T-helper 1 cell (primary cell): ENCODE results near the gene DACT3.

Source experiments
- DNase-seq, 5 donors: peaks; one replicate each; pipeline ENCODE4 v3.0.0-alpha.2; 2012 to 2020
- total RNA-seq, 4 donors: gene quantifications; one replicate each; lab custom pipeline; 2026; lab: John Stamatoyannopoulos, UW

Gene DACT3
- total RNA-seq, result 0 to 0.12 (median 0.04) reads per million in 4 donors

DNA sequence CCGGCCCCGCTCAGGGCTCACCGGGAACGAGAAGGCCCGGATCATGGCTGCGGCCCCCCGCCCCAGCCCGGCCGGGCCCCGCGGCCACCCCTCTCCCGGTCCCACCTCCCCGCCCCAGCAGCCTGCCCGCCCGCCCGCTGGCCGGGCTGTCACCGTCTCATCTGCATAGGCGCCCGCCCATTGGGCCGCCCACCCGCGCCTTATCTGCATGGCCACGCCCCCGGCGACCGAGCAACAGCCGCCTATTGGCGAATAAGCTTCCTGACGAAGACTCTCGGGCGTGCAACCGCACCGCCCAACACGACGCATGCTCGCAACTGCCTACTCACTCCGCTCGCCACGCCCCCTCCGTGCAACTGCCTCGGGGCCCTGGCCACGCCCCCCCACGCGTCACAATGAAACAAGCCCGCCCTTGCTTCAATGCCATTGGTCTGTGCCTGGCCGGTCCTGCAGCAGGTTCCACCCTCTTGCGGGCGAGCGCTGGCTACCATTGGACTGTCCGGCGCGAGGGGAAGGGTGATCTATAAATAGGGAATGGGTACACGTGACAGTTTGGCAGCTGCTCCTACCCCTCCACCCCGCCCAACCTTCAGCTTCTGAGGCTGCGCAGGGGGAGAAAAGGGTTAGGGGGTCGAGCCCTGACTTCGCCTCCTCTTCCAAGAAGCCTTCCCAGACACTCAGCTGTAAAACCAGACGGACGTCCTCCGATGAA, at the start of gene DACT3:
DACT3 (minus strand) TSS at position 163 of the 712 bp plus-strand sequence; CDS start at position 45, 118 bp downstream.
- peak; percentile 100 for DNase-seq

DNA sequence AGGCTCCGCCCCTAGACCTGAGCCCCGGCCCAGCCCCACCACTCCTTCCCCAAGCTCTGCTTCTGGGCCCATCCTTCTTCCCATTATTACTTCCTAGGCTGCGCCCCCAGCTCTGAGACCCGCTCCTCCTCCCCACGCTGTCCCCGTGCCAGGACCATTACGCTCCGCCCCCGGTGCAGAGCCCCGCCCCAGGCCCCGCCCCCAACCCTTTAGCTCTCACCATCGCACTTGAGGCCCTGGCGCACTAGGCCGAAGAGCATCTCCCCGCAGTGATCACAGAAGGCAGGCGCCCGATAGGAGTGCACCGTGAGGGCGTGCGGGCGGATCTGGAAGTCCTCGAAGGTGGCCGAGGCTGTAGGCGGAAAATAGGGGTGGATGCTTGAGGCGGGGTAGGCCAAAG, 49.7 kb upstream of the DACT3 start:
- DNase-seq, result no peak

DNA sequence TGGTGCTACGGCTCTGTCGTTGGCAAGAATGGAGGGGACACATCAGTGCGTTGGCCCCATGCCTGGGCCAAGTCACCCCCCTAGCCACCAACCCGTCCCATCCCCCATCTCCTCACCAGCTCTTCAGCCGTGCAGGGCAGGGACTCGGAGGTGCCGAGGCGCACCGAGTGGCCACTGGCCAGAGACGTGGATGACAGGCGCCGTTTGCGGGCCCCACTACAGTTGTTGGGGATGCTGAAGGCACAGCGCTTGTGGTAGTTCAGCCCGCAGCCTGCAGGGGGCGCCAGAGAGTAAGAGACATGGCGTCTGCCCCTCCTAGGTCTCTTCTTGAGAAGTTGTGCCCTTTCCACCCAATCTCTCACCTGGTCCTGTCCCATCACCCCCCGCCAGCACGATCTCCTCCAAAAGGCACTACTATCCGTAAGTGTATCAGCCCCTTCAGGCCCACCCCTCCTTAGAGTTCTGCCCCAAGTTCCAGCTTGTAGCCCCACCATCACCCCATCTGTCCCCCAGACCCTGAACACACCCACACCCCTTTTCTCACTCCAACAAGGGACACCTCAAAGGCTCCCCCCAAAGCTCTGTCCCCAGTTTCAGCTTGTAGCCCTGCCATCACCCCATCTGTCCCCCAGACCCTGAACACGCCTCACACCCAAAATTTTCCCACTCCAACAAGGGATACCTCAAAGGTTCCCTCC, 43.5 kb upstream of the DACT3 start:
- peak; percentile 62 to 87 (median 71) for DNase-seq

DNA sequence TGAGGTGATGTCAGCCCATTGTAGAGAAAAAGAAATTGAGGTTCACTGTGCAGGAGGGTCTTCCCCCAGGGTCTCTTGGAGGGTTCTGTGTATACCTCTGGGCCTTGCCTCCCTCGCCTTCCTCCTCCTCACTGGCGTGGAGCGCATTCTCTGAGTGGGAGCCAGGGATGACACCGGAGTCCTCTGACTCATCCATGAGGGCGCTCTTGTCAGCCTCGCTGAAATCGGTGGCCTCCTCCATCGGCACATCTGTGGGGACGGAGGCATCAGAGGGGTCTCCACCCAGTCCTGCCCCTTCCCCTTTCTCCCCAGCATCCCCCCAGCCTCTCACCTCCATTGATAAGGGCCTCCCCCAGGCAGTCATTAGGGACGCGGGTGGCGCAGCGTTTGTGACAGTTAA, 39.7 kb upstream of the DACT3 start:
- DNase-seq, result no peak

DNA sequence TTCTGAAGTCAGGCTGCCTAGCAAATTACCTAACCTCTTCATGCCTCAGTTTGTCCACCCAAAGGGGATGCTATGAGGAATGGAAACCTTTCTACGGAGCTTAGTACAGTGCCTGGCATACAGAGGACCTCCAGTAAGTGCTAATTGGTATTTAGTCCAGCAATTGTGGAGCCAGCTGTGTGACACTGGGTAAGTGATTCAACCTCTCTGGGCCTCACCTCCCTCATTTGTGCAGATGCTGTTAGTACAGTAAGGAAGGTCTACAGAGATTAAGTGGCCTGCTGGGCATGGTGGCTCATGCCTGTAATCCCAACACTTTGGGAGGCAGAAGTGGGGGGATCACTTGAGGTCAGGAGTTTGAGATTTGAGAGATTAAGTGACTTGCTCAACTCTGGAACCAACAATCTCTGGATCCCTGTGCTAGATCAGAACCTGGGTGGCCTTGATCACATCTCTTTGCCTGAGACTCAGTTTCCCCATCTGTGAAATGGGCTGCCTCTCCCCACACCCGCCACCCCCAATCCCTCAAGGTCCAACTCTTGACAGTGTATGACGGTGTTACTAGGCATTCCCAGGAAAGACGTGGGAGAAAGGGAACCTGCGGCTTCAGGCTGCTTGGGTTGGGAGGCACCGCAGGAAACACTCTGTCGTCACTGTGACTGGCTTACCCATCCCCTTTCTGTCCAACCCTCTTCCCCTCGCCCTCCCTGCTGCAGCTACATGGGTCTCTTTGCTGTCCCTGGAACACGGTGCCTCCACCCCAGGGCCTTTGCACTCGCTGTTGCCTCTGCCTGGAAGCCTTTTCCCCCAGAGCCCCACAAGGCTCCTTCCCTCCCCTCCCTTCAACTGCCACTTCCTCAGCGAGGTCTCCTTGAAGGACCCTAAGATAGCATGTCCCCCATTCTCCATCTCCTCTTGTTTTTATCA, 37.7 kb upstream of the DACT3 start:
- no peak for DNase-seq

GRCh38 chr19:46697204-46697960, 36.4 kb upstream of the DACT3 start:
- no peak for DNase-seq

- DNase-seq, result no peak
Measured at GRCh38 chr19:46696866-46697203, 35.9 kb upstream of the DACT3 start.

DNA sequence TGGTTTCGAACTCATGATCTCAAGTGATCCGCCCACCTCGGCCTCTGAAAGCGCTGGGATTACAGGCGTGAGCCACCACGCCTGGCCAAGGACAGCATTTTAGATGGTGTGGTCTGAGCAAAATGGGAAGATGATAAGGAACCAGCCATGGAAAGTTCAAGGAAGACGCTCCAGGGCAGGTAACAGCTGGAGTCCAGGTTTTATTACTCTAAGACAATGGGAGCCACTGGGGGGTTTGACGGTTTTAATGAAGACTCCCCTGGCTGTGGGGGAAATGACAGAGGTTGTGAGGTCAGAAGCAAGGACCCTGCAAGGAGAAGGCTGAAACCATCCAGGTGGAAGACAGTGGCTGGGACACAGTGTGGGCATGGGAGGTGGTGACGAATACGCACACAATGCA, 35.1 kb upstream of the DACT3 start:
- no peak for DNase-seq

- no peak for DNase-seq
Measured at GRCh38 chr19:46693760-46694159, 32.8 kb upstream of the DACT3 start.

DNA sequence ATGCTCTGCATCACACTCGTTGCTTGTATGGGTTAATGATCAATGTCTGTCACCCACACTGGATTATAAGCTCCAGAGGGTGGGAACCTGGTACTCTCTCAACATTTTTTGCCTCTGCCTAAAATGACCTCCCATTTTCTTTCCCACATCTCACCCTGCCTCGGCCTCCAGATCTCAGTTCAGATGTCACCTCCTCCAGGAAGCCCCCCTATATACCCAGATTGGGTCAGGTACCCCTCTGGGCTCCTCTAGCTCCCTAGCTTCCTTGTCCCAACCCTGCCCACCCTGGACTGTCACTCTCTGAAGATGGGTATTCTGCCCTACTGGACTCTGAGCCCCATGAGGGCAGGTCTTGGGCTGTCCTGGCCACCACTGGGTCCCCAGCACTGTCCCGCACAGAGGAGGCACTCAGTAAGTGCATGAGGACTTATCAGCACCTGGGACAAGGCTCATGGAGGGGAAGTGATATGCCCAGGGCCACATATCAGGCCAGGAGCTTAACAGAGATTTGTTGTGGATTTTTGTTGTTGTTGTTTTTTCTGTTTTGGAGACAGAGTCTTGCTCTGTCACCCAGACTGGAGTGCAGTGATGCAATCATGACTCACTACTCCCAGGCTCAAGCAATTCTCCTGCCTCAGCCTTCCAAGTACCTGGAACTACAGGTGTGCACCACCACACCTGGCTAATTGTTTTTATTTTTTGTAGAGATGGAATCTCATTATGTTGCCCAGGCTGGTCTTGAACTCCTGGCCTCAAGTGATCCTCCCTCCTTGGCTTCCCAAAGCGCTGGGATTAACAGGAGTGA, 32.1 kb upstream of the DACT3 start:
- no peak for DNase-seq

GRCh38 chr19:46691948-46692347, 31.0 kb upstream of the DACT3 start:
- no peak for DNase-seq

DNA sequence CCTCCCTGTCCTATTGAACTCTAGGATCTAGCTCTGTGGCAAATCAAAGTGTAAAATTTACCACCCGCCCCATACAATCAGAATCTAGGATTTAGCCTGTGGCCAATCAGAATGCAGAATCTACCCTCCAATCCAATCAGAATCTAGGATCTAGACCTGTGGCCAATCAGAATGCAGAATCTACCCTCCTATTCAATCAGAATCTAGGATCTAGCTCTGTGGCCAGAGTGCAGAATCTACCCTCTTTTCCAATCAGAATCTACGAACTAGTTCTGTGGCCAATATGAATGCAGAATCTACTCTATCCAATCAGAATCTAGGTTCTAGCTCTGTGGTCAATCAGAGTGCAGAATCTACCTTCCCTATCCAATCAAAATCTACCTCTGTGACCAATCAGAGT, 30.1 kb upstream of the DACT3 start:
- no peak for DNase-seq

DNA sequence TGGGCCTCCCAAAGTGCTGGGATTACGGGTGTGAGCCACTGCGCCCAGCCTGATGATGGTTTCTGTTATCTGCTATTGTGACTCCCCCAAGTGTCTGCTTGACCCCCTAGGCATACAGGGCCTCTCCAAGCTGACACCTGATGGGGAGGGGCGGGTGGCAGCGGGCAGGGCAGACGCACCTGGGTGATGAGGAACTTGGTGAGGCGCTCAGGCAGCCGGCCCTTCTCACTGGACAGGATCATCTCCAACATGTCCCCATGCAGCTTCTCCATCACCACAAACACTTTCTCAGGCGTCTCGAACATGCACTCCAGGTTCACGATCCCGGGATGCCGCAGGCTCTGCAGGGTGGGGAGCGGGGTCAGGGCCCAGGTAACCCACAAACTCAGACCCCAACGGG, 28.4 kb upstream of the DACT3 start:
- no peak for DNase-seq

DNA sequence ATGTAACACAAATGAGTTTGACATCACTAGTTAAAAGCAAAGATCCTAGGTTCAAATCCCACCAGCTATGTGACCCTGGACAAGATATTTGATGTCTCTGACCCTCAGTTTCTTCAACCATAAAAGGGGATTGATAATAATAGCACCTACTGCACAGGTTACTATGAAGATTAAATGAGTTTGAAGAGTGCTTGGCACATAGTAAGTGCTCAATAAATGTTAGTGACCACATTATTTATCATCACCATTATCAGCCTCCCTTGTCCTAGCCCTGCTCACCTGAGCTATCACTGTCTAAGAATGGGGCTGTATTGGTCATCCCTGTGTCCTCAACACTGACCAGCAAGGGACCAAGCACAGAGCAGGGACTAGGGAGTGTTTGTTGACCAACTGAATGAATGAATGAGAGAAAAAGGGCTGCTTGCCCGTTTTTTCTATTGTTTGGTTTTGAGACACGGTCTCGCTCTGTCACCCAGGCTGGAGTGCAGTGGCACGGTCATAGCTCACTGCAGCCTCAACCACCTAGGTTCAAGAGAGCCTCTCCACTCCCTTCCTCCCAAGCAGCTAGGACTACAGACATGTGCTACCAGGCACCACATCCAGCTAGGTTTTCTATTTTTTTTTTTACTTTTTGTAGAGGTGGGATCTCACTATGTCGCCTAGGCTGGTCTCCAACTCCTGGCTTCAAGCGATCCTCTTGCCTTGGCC, 26.6 kb upstream of the DACT3 start:
- DNase-seq, result no peak

DNA sequence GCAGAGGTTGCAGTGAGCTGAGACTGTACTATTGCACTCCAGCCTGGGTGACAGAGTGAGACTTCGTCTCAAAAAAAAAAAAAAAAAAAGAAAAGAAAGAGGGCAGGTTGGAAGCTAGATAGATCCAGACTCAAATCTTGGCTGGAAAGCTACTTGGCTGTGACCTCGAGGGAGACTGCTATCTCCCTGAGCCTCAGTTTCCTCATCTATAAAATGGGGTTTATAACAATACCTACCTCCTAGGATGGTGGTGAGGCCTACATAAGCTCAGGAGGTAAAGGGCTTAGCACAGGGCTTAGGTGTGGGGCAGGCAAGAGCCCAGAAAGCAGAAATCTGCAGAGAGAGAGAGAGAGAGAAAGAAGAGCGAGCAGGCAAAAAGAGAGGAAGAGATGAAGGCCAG, 24.2 kb upstream of the DACT3 start:
- DNase-seq, result no peak

- DNase-seq, result peak in 4 of 5 donors; percentile 46 to 55 (median 49)
Measured at GRCh38 chr19:46678110-46678732, 17.2 kb upstream of the DACT3 start.

DNA sequence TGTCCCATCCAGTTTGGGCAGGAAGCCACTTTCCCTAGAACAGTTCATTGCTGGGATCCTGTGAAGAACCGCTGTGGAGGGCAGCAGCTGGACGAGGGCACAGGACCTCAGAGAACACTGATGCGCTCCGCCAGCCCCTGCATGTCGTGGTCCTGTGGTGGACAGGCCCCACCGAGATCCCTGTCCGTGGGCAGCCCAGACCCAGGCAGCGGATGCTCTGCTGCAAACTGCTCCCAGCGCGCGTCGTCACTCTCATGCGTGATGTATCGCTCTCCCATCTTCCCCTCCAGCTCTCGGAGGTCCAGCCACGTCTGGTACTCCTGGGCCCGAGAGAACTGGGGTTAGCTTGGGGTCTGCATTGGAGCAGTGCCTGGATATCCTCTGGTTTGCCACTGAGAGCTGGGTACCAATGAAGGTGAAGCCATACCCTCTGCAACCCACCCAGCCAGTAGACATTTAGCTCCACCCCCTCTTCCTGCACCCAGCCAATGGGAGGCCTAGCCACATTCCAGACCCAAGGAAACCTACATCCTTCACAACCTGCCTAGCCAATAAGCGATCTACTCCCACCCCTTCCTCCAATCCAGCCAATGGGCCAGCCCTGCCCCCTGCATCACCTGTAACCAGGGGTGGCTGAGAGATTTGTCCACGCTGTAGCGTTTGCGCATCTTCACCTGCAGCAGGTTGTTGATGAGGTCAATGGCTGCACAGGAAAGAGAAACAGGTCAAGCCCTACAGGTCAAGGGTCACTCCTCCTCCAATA, 13.6 kb upstream of the DACT3 start:
- DNase-seq, result no peak

DNA sequence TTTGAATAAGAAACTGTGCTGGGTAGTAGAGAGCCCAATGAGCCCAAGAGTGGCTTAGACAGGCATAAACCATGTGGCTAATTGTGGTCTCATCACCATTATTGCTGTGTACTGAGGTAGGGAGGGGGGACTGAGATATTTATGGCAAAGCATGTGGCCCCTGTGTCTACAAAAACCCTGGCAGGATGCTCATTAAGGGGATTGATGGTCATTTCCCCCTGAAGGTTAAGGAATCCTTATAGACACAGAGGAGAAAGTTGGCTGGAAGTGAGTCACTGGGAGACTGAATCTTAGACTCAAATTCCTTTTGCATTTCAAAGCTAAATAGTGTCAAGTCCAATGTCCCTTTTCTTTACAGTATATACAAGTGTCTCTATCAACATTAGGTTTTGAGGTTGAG, 9.8 kb upstream of the DACT3 start:
- no peak for DNase-seq

DNA sequence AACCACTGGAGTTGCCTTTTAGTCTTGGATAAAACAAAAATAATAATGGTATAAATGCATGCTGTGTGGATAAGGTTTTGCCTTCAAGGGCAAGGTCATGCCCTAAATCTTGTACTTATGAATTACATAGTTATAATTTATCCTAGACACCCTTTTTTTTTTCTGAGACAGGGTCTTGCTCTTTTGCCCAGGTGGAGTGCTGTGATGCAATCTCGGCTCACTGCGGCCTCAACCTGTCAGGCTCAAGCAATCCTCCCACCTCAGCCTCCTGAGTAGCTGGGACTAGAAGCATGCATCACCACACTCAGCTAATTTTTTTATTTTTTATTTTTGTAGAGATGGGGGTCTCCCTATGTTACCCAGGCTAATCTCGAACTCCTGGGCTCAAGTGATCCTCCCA, 7.7 kb upstream of the DACT3 start:
- DNase-seq, result no peak

DNA sequence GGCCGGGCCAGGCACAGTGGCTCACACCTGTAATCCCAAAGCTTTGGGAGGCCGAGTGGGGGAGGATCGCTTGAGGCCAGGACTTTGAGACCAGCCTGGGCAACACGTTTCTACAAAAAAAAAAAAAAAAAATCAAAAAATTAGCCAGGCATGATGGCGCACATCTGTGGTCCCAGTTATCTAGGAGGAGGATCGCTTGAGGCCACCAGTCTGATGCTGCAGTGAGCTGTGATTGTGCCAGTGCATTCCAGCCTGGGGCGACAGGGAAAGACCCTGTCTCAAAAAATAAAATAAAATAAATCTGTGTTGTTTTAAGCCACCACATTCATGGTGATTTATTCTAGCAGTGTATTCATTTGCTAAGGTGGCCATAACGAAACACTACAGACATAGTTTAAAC, 4.1 kb upstream of the DACT3 start:
- no peak for DNase-seq
